Naive thymus-derived CD4-positive, alpha-beta T cell (primary cell): ENCODE measurements around the gene CYGB. TPM values are rescaled to one million over a fixed set of nuclear protein-coding genes. Genes with fewer than 3 reads are reported as not detected.
"Not testable (repeated sequence)": the region's sequence is repeated elsewhere in the genome, so short reads cannot be mapped to it uniquely, and the experiment has no call there.

ENCODE experiments used
- ATAC-seq: fragments of 150-1000 bp; cut with Tn5 transposase; 2 replicates; pipeline ENCODE4 v1.10.0; 2021; ENCODE audit warnings: mild to moderate bottlenecking, moderate library complexity
- CTCF ChIA-PET: fragments of 350-600 bp; sonication (Branson Sonifier 250); formaldehyde crosslinking; loops from one replicate; lab custom pipeline; 2021; ENCODE audit warnings: antibody characterized with exemption; lab: Charles Lee
- POLR2A ChIA-PET: fragments of 350-600 bp; sonication (Branson Sonifier 250); formaldehyde crosslinking; loops from one replicate; lab custom pipeline; 2021; ENCODE audit warnings: antibody characterized with exemption, inconsistent platforms; lab: Charles Lee
- DNase-seq, 9 donors: peaks; one replicate each; pipeline versions ENCODE4 v3.0.0 to v3.0.0-alpha.2; 2020 to 2022; ENCODE audit warnings: mixed read lengths in 1 of 9
- H3K27ac ChIP-seq: one replicate; pipeline ENCODE4 v1.7.0; 2013; ENCODE audit warnings: mild to moderate bottlenecking, low read depth, low read length, moderate library complexity
- H3K27me3 ChIP-seq, 2 donors: one replicate each; pipeline ENCODE4 v1.7.0; 2013; ENCODE audit warnings: low read length in 2 of 2, mild to moderate bottlenecking in 2 of 2, moderate library complexity in 2 of 2; ENCODE audit not compliant: control insufficient read depth in 2 of 2, insufficient read depth in 2 of 2
- H3K36me3 ChIP-seq, 3 experiments: 1 replicate in 2 of 3; 2 replicates in 1 of 3; pipeline ENCODE4 v1.7.0; 2013; ENCODE audit warnings: low read length in 3 of 3, mild to moderate bottlenecking in 3 of 3, moderate library complexity in 1 of 3; ENCODE audit not compliant: insufficient read depth in 3 of 3, control insufficient read depth in 2 of 3
- H3K4me1 ChIP-seq, 2 donors: one replicate each; pipeline ENCODE4 v1.7.0; 2013; ENCODE audit warnings: low read length in 2 of 2, mild to moderate bottlenecking in 2 of 2, moderate library complexity in 1 of 2; ENCODE audit not compliant: control insufficient read depth in 2 of 2, insufficient read depth in 2 of 2
- H3K4me3 ChIP-seq: 2 replicates; pipeline ENCODE4 v1.7.0; 2013; ENCODE audit warnings: mild to moderate bottlenecking, low read length
- H3K9me3 ChIP-seq, 3 experiments: 1 replicate in 2 of 3; 2 replicates in 1 of 3; pipeline ENCODE4 v1.7.0; 2013; ENCODE audit warnings: low read length in 3 of 3; ENCODE audit not compliant: control insufficient read depth in 2 of 3
- H3K27ac Mint-ChIP-seq, 9 donors: one replicate each; pipeline ENCODE4 v1.8.0; 2020 to 2022; ENCODE audit warnings: mixed read lengths in 9 of 9, mild to moderate bottlenecking in 8 of 9, moderate library complexity in 5 of 9, inconsistent platforms in 2 of 9
- H3K27me3 Mint-ChIP-seq, 5 donors: one replicate each; pipeline ENCODE4 v1.8.0; 2021 to 2022; ENCODE audit warnings: mixed read lengths in 5 of 5, mild to moderate bottlenecking in 1 of 5
- H3K36me3 Mint-ChIP-seq, 5 donors: one replicate each; pipeline ENCODE4 v1.8.0; 2020 to 2022; ENCODE audit warnings: mixed read lengths in 5 of 5, mild to moderate bottlenecking in 3 of 5, inconsistent platforms in 1 of 5
- H3K4me1 Mint-ChIP-seq, 7 donors: one replicate each; pipeline ENCODE4 v1.8.0; 2020 to 2022; ENCODE audit warnings: mixed read lengths in 7 of 7, mild to moderate bottlenecking in 3 of 7, inconsistent platforms in 1 of 7
- H3K4me3 Mint-ChIP-seq, 10 donors: one replicate each; pipeline ENCODE4 v1.8.0; 2020 to 2022; ENCODE audit warnings: mild to moderate bottlenecking in 10 of 10, mixed read lengths in 10 of 10, moderate library complexity in 6 of 10, inconsistent platforms in 2 of 10
- H3K9me3 Mint-ChIP-seq, 11 donors: one replicate each; pipeline ENCODE4 v1.8.0; 2020 to 2022; ENCODE audit warnings: mixed read lengths in 11 of 11, mild to moderate bottlenecking in 4 of 11, inconsistent platforms in 1 of 11, moderate library complexity in 1 of 11
- intact Hi-C, 2 donors: fragments of 100-400 bp; cut with micrococcal nuclease; formaldehyde crosslinking; loops; one replicate each; pipeline ENCODE4 v1.15.1; 2023
- polyA plus RNA-seq, 2 donors: library from polyadenylated mRNA; unstranded; fragments of 300-500 nt; fragmentation: Illumina TruSeq; gene quantifications; one replicate each; pipeline ENCODE4 v1.2.3, GENCODE V29; 2021
- total RNA-seq, 6 experiments: library from RNA in 5 of 6; stranded (reverse) in 5 of 6; gene quantifications; 1 replicate in 5 of 6; 2 replicates in 1 of 6; pipeline ENCODE4 v1.2.3 and lab custom pipeline; 2021 to 2026

Gene CYGB
- total and polyA plus RNA-seq, 7 experiments from 2014 or later: 0.33 to 0.35 TPM; not detected in 5

DNA sequence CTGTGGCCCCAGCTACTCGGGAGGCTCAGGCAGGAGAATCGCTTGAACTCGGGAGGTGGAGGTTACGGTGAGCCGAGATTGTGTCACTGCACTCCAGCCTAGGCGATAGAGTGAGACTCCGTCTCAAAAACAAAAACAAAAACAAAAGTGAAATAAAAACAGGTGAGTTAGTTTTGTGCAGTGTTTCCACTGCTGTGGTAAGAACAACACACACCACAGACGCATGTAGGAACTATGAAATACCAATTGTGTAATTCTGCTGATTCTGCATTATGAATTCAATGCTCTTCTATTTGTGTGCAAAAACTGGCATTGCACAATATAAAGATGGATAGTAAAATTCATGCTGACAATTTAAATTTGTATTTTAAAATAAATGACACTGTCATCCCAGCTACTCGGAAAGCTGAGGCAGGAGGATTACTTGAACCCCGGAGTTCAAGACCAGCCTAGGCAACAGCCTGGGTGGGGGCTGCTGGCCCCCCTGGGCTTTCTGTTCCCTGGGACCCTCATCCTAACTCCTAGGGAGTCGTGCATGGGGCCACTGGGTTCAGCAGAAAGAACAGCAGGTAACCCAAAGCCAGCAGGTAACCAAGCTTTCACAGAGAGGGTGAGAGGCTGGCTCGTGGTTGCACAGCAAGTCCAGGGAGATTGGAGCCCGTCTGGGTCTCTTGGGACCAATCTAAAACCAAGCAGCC lies 25.7 kb downstream of the CYGB start:
- Mint-ChIP-seq H3K4me1 (peaks cover 25 to 60% (median 30%) of the 10 kb centered on the region in 7 donors), H3K27me3 (peaks cover 0 to 17% (median 0%) of the 10 kb centered on the region in 5 donors), H3K4me3 (peak overlapping the region in 1 of 10 donors; percentile 73), H3K9me3 (peaks cover 0 to 4% (median 0%) of the 10 kb centered on the region in 11 donors), H3K27ac (peak overlapping the region in 7 of 9 donors; percentile 54 to 100 (median 84)), H3K36me3 (peaks cover 0 to 7% (median 0%) of the 10 kb centered on the region in 5 donors)
- ChIA-PET CTCF (interaction anchor here (0.7 to 1.8 kb wide), 4 partner anchors 9 to 113 kb away, joined by 3 to 5 read pairs (median 4); partner anchors contain the start of gene AANAT), POLR2A (interaction anchor here (0.6 to 3.8 kb wide), 4 partner anchors 10 to 187 kb away, joined by 3 to 21 read pairs (median 6); partner anchors contain the start of gene RHBDF2)
- intact Hi-C loops: no loop called here
- no peaks in the 10 kb centered on the region for H3K9me3 ChIP-seq
- ATAC-seq: no peak
- no peak for DNase-seq
- H3K36me3 ChIP-seq: no peaks in the 10 kb centered on the region
- no peak overlapping the region for H3K27ac ChIP-seq
- H3K4me1 ChIP-seq: peaks cover 25 to 46% of the 10 kb centered on the region in 2 donors
- no peak overlapping the region for H3K4me3 ChIP-seq
- no peaks in the 10 kb centered on the region for H3K27me3 ChIP-seq

DNA sequence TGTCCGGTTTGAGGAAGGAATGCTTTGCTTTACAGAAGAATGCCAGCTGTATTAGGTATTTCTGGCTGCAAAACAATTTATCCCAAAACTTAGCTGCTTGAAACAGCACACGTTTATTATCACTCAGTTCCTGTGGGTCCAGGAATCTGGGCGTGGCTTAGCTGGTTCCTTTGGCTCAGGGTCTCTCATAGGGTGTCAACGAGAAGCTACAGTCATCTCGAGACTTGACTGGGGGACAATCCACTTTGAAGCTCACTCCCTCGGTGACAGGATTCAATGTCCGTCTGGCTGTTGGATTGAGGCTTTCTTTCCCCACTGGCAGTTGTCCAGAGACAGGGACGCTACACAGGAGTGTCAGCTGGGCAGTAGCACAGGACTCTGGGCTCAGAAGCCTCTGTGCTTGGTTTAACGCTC lies 26.7 kb downstream of the CYGB start:
- no peaks in the 10 kb centered on the region for H3K27me3 ChIP-seq
- CTCF ChIA-PET: interaction anchor here (0.7 to 1.8 kb wide), 5 partner anchors 8 to 1593 kb away, joined by 3 to 5 read pairs (median 4); partner anchors contain the start of gene AANAT

DNA sequence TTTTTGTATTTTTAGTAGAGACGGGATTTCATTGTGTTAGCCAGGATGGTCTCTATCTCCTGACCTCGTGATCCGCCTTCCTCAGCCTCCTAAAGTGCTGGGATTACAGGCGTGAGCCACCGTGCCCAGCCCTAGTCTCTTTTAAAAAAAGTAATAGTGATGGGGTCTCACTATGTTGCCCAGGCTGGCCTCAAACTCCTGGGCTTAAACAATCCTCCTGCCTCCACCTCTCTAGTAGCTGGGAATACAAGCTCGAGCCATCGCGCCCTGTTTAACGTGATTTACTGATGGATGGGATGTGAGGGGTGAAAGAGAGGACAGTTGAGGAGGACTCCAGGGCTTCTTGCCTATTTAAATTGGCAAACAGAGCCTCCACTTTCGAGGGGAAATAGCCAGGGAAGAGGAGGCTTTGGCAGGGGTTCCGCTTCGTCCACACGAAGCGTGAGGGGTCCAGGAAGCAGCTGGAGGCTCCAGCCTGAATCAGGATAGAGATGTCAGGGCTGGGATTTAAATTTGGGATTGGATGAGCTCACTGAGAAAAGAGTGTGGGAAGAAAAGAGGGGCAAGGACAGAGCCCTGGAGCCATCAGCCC lies 28.9 kb downstream of the CYGB start:
- not testable (repeated sequence) for H3K4me3 Mint-ChIP-seq, H3K27me3 ChIP-seq, DNase-seq, H3K27ac ChIP-seq, H3K36me3 ChIP-seq, ATAC-seq, H3K36me3 Mint-ChIP-seq, H3K4me3 ChIP-seq, H3K9me3 ChIP-seq, H3K9me3 Mint-ChIP-seq
- intact Hi-C loops: loop anchor here (10.0 kb wide), 2 partner anchors 404 to 724 kb away; partner anchors contain the start of genes EXOC7 (in 1 of the 2) and UNK (in 1 of the 2)
- peaks cover 8 to 27% of the 10 kb centered on the region in 2 donors for H3K4me1 ChIP-seq
- H3K27ac Mint-ChIP-seq: peak overlapping the region in 2 of 9 donors; percentile 5 to 29
- ChIA-PET POLR2A (interaction anchor here (0.9 to 1.6 kb wide), 4 partner anchors 9 to 219 kb away, joined by 3 to 4 read pairs (median 4); no protein-coding TSS in a partner anchor), CTCF (interaction anchor here (1.2 to 3.8 kb wide), 5 partner anchors 13 to 117 kb away, joined by 3 to 45 read pairs (median 7); partner anchors contain the start of gene AANAT)
- H3K4me1 Mint-ChIP-seq: peaks cover 6 to 48% (median 13%) of the 10 kb centered on the region in 7 donors
- peaks cover 0 to 13% (median 0%) of the 10 kb centered on the region in 5 donors for H3K27me3 Mint-ChIP-seq

More for the DNA sequence above, 26.7 kb downstream of the CYGB start:
- no peak for DNase-seq
- Mint-ChIP-seq H3K4me1 (peaks cover 22 to 60% (median 26%) of the 10 kb centered on the region in 7 donors), H3K36me3 (peaks cover 0 to 7% (median 0%) of the 10 kb centered on the region in 5 donors), H3K27me3 (peaks cover 0 to 17% (median 0%) of the 10 kb centered on the region in 5 donors), H3K9me3 (peaks cover 0 to 4% (median 0%) of the 10 kb centered on the region in 11 donors), H3K27ac (peak overlapping the region in 5 of 9 donors; percentile 62 to 100 (median 84)), H3K4me3 (peak overlapping the region in 1 of 10 donors; percentile 73)
- intact Hi-C loops: no loop called here
- no peaks in the 10 kb centered on the region for H3K9me3 ChIP-seq
- ATAC-seq: no peak
- POLR2A ChIA-PET: interaction anchor here (0.5 to 3.8 kb wide), 4 partner anchors 9 to 1044 kb away, joined by 3 to 21 read pairs (median 5); partner anchors contain the start of gene RHBDF2
- H3K4me3 ChIP-seq: no peak overlapping the region
- H3K27ac ChIP-seq: no peak overlapping the region
- H3K4me1 ChIP-seq: peaks cover 23 to 41% of the 10 kb centered on the region in 2 donors
- H3K36me3 ChIP-seq: no peaks in the 10 kb centered on the region

DNA sequence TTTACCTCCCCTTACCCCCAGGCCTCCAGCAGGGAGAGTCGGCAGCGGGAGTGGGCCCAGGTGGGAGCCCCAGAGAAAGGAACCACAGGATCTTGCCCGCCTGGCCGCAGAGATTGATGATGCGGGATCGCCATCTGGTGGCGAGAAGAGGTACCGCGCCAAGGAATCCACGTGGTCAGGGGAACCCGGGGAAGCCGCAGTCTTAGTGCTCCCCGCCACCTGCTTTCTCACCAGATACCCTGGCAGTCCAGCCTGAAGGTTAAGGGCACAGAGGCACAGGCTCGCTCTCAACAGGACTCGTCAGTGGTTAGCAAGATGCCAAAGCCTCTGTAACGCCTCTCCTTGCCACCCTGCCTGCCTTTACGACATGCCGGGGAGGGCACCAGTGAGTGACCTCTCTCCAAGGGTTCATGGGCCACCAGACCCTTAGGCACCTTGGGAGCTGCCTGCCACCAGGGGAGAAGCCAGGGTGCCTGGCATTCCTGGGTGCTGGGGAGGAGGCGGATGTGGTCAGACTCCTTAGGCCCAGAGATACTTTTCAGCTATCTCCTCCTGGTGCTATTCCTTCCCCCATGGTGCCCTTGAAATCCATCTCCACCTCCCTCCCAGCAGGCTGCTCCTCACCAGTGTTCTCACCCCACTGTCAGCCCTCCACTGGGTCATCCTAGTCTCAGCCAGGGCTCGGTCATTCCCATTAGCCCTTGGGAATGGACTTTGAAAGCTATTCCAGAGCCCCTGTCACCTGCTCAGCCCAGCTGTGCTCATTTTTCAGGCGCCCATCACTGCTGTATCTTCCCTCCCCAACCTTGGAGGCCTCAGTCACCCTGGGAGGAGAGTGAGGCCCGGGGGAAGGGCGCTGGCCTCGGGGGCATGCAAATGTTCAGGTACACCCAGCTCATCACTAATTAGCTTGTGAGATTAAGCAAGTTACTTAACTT lies 30.8 kb downstream of the CYGB start:
- Mint-ChIP-seq H3K27me3 (peaks cover 0 to 13% (median 0%) of the 10 kb centered on the region in 5 donors), H3K4me1 (peaks cover 5 to 45% (median 10%) of the 10 kb centered on the region in 7 donors), H3K27ac (peak overlapping the region in 6 of 9 donors; percentile 5 to 60 (median 42)), H3K9me3 (peaks cover 0 to 1% (median 0%) of the 10 kb centered on the region in 11 donors), H3K4me3 (no peak overlapping the region), H3K36me3 (peaks cover 0 to 4% (median 0%) of the 10 kb centered on the region in 5 donors)
- DNase-seq (peak; percentile 74 to 94 (median 86)), ATAC-seq (peak; percentile 88)
- POLR2A ChIA-PET: interaction anchor here (1.0 to 2.6 kb wide), 7 partner anchors 8 to 122 kb away, joined by 3 to 10 read pairs (median 5); partner anchors contain the start of genes AANAT and SPHK1
- H3K27ac ChIP-seq: no peak overlapping the region
- H3K36me3 ChIP-seq: no peaks in the 10 kb centered on the region
- intact Hi-C loops: loop anchor here (1.0 to 10.0 kb wide), 8 partner anchors 9 to 722 kb away; partner anchors contain the start of genes EXOC7 (in 1 of the 2), UBE2O (in 1 of the 2) and UNK (in 1 of the 2)
- no peaks in the 10 kb centered on the region for H3K27me3 ChIP-seq
- H3K4me3 ChIP-seq: no peak overlapping the region
- H3K4me1 ChIP-seq: peaks cover 13 to 21% of the 10 kb centered on the region in 2 donors
- no peaks in the 10 kb centered on the region for H3K9me3 ChIP-seq
- CTCF ChIA-PET: interaction anchor here (0.5 to 3.8 kb wide), 19 partner anchors 9 to 190 kb away, joined by 3 to 45 read pairs (median 5); partner anchors contain the start of genes AANAT and UBE2O

DNA sequence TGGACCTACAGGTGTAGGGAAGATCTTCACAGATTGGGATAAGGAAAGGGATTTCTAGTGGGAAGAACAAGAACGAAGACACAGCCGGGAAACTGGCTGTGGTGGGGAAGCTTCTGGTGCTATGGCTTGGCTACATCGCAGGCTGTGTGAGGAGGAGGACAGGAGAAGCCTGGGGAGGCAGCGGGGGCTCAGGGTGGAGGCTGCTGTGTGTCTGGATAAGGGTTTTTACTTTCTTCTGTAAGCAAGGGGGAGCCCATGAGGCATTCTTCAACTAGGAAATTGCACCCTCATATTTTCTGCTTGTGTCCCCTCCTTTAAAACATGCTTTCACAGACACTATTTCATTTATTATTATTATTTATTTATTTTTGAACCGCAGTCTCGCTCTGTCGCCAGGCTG lies 33.4 kb downstream of the CYGB start:
- Mint-ChIP-seq H3K27ac (peak overlapping the region in 5 of 9 donors; percentile 28 to 80 (median 64)), H3K27me3 (peaks cover 0 to 13% (median 0%) of the 10 kb centered on the region in 5 donors), H3K4me1 (peaks cover 17 to 49% (median 25%) of the 10 kb centered on the region in 7 donors), H3K9me3 (peaks cover 0 to 1% (median 0%) of the 10 kb centered on the region in 11 donors), H3K36me3 (peaks cover 0 to 3% (median 0%) of the 10 kb centered on the region in 5 donors), H3K4me3 (peak overlapping the region in 2 of 10 donors; percentile 47 to 60)
- intact Hi-C loops: loop anchor here (10.0 kb wide), 2 partner anchors 399 to 719 kb away; partner anchors contain the start of genes EXOC7 (in 1 of the 2) and UNK (in 1 of the 2)
- no peaks in the 10 kb centered on the region for H3K27me3 ChIP-seq
- H3K36me3 ChIP-seq: no peaks in the 10 kb centered on the region
- H3K4me1 ChIP-seq: peaks cover 27 to 32% of the 10 kb centered on the region in 2 donors
- CTCF ChIA-PET: interaction anchor here (0.5 to 6.3 kb wide), 5 partner anchors 34 to 1249 kb away, joined by 3 to 36 read pairs (median 3); partner anchors contain the start of gene AANAT
- no peaks in the 10 kb centered on the region for H3K9me3 ChIP-seq
- no peak overlapping the region for H3K27ac ChIP-seq
- POLR2A ChIA-PET: interaction anchor here (0.5 to 1.7 kb wide), 3 partner anchors 11 to 724 kb away, joined by 3 to 5 read pairs (median 3); partner anchors contain the start of gene AANAT
- H3K4me3 ChIP-seq: no peak overlapping the region
- DNase-seq (no peak), ATAC-seq (no peak)
